ENCODE measurements around the gene SERINC5.

GRCh38 chr5:80291761-80292160 is 35.9 kb upstream of the SERINC5 start:
- TF ChIP-seq POLR2A (IDR thresholded peaks at IDR 0.05) (no peak), CTCF (IDR thresholded peaks at IDR 0.05) (no peak)

Data from thyroid gland (tissue), 4 donors.